HG03521 (cell line): ENCODE data around the gene PSMD10.
A peak's percentile ranks its signal among the peaks of the same experiment; 100 is the strongest.

Experiments used
- ATAC-seq: cut with Tn5 transposase; IDR thresholded peaks from one replicate; pipeline ENCODE4 v1.9.1; 2021; ENCODE audit warnings: mild to moderate bottlenecking, moderate library complexity; ENCODE audit not compliant: unreplicated experiment

The PSMD10 gene, protein sequence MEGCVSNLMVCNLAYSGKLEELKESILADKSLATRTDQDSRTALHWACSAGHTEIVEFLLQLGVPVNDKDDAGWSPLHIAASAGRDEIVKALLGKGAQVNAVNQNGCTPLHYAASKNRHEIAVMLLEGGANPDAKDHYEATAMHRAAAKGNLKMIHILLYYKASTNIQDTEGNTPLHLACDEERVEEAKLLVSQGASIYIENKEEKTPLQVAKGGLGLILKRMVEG

GRCh38 chrX:108091264-108091877 is at the start of gene PSMD10, which contains the start of gene ATG4A:
Gene PSMD10 (minus strand): TSS chrX:108091542. CDS start chrX:108091520, 22 bp downstream.
Gene ATG4A (plus strand): TSS chrX:108091778. CDS start chrX:108091827, 49 bp downstream.
- ATAC-seq: peak; percentile 96

DNA sequence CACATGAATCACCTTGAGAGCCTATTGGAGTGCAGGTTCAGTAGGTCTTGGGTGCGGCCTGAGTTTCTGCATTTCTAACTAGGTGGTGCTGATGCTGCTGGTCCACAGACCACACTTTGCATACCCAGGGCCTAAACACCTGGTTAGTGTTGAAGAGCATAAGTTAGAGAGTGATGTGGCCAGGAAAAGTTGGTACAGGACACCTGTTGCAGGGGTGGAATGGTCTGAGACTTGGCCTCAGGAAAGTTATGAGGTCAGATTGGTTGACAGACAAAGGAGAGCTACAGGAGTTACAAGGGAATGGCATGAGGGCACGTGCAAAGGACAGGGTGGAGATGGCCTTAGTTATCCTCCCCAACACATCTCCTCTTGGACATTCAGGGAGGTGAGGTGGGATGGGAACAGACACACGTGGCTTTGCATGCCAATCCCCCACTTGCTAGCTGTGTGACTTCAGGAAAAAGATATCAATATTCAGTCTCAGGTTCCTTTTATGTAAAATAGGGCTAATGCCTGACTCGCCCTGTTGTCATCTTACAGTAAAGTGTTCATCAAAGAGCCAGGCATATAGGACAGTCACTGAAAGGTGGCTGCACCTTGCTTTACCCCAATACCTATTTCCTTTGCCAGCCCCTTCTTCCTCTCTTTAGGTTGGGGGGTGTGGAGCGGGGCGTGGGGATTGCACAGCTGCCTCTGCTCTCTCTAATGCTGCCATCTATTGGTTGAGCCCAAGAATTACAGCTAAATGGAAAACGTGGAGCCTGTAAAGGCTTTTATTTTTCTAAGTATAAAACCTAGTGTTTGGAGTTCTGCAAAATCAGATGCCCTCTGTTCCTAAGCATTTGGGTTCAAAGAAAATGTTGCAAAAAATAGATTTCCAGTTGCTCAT is 47.7 kb upstream of the PSMD10 start:
- ATAC-seq: no peak

GRCh38 chrX:108134724-108135123 is 43.4 kb upstream of the PSMD10 start:
- ATAC-seq: no peak

DNA sequence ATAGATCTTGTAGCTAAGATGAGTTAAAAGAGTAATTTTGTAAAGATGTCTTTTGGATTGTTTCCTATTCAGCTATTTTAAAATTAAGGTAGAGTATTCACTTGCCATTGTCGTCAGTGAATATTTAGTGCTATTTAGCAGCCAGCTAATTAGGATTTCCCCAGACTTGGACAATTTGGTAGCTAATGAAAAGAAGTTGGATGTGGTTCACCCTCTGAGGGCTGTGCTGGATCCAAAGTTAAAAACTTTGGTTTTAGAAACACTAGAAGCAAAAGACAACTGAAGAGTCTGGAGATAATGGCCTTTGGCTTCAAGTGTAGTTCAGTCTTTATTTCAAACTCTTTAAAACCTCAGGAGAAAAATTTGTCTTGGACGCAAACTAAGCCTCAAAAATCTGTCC is 41.5 kb upstream of the PSMD10 start:
- ATAC-seq: no peak

DNA sequence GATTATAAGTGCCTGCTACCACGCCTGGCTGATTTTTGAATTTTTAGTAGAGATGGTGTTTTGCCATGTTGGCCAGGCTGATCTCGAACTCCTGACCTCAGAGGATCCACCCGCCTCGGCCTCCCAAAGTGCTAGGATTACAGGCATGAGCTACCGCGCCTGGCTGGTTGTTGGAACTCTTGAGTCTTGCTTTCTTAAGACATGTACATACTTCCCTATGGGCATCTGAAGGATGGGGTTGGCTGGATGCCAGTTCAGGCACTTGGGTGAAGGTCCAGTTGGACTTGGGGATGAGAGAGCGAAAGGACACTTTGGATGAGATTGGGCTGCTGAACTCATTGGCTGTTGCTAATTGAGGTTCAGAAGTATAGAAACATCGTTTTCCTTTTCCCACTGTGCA is 40.7 kb upstream of the PSMD10 start:
- ATAC-seq: no peak

DNA sequence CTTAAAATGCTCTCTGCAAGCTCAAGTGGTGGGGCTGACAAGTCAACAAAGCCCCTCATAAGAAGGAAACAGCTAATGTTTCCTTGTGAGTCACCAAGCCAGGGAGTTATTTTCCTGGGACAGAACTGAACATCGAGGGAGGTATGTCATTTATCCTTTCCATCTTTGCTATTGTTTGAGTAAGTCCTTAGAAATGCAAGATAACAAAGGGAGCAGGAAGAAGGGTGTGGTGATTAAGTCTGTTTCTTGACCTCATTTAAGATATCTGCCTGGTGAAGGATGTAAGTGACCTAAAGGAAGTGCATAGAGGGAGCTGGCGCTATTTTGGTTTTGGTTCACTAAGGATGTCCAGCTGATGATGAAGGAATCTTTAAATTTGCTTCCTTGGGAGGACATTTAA is 40.1 kb upstream of the PSMD10 start:
- no peak for ATAC-seq

DNA sequence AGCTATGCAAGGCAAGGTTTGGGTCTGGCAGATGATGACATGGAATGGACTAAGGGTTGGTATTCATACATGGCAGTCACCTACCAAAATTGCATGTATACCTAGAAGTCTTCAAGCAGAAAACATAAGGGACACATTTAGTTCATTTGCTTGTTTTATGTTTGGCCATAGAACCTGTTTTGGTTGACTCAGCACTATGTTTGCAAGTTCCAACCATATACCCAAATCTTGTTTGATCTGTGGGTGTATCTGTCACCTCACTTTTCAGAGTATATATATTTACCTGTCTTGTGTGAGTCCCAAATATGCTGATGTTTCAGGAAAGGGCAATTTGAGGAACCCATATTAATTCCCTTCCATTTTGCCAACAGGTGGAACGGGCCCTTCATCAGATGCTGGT is 39.5 kb upstream of the PSMD10 start:
- ATAC-seq: no peak

- ATAC-seq: no peak
Measured at GRCh38 chrX:108127152-108127551, 35.8 kb upstream of the PSMD10 start.

DNA sequence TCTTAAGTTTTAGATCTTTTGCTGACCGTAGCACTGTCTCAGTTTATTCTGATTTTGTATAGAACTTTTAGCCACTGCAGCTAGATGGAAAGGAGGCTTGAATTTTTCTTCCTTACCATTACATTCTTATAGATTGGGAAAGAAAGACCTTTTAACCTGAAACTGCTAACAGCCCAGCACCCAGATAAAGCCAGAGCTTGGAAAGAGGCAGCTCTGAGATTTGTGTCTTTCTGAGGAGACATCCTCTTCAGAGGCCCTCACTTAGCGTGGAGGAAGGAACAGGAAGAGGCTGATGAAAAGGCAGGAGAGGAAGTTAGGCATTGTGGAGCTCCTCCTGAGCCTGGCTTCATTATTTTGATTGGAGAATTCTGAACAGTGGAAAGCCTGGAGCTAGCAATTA is 35.3 kb upstream of the PSMD10 start:
- ATAC-seq: no peak

DNA sequence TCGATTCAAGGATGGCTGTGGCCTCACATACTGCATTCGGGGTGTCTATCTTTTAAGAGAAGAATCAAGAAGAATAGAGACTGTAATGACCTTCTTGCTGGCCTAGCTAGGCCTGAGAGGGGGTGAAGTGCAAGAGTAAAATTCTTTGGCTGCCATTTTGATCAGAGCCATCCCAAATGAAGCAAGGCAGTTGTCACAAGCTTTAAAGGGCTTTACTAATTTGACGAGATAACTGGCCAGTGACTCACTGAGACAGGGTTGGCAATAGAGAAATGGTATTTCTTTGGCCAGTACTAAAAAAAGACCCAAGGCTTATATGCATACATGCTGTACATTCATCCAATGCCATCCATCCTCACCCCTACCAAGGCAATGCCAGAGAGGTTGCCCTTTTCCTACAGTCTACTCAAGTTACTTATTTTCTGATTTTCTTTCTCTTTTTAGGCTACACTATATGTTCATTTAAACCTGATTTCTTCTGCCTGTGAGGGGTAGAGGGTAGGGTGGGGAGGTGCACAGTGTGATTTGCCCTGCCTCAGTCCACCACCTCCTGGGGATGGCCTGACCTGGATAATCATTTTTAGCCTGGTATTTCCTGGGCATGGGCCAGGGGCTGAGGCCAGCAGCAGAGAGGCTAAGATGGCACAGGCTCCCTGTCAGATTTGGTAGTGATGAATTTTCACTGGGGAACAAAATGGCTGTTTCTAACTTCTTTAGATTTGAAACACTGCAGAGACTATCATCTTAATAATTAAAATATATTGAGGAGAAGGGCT is 32.4 kb upstream of the PSMD10 start:
- no peak for ATAC-seq

GRCh38 chrX:108122748-108123147 is 31.4 kb upstream of the PSMD10 start:
- ATAC-seq: no peak

GRCh38 chrX:108121291-108121690 is 29.9 kb upstream of the PSMD10 start:
- ATAC-seq: no peak

DNA sequence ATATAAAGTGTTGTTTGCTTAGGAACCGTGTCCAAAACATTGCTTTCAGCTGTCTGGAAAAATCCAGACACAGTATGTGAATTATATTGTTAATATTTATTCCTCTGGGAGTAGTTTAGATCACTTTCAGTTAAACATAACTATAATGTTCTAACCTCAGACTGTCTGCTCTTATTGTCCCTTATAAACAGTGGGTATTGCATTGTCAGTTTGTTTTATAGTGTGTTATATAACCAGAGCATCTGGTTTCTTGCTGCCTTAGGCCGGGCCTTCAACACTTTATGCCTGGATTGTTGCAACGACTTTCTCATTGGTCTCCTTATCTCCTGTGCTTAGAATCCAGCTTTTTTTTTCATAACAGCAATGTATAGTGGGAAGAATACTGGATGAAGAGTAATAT is 26.6 kb upstream of the PSMD10 start:
- no peak for ATAC-seq

DNA sequence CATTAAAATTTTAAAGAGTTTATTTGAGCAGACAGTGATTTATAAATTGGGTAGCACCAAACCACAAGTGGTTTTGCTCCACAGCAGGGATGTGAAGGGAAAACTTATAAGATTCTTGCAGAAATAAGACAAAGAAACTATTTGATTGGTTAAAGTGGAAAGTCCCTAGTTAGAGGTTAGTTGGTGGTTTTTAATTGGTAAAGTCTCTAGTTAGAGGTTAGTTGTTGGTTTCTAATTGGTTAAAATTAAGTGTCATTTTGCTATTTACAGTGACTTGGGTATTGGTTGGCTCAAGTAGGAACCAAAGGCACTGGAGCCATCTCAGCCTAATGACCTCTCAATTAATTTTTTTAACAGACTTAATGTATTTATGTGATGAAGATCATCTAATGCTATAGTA is 23.2 kb upstream of the PSMD10 start:
- ATAC-seq: no peak

GRCh38 chrX:108105473-108105872 is 14.1 kb upstream of the PSMD10 start:
- no peak for ATAC-seq

GRCh38 chrX:108097380-108097779 is 6.0 kb upstream of the PSMD10 start:
- no peak for ATAC-seq

DNA sequence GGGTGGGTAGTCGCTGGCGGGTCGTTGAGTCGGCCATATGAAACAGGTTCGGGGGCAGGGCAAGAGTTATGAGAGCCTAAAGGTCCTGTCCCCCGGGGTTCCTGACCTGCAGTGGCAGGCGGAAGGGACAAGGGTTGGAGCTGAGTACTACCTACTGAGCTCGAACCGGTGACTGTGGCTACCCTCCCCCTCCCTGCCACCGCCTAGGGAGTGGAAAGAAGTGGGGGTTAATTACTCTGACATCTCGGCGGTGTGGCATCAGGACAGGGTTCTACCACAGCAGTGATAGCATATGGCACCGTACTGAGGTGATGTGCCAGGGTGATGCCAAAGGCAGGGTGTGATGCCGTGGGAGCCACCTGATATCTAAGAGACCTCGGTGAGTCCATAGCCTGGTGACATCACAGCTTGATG is 543 bp upstream of the PSMD10 start:
- peak; percentile 27 for ATAC-seq

DNA sequence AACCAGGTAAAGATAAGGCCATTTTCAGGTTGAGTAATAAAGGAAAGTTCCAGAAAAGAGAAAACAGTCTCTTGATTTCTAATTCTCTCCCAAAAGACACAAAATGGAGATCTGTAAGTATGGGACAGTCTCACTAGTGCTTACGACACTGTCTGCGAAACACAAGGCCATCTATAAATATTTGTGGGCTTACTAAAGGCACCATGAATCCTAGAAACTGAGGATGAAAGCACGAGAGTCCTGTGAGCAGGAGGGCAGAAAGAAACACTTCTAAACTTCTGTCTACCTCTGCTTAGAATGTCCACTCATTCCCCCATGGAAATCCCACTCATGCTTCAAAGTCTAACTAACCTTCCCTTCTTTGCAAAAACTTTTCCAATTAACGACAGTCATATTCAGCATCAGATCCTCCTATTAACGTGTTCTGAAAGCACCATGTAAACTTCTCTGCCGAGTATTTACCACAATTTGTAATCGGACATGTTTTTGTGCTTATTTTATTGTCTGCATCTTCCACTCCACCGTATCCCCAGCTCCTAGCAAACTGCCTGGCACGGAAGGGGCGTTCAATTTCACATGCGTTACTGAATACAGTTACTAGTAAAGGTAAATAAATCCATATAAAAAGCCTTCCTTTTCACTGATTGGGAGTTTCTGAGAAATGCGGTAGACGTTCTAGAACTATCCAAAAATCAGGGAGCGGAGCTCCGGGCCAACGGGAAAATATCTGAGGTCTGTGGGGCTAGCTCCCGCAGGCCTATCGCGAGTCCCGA is 665 bp downstream of the PSMD10 start:
- no peak for ATAC-seq

DNA sequence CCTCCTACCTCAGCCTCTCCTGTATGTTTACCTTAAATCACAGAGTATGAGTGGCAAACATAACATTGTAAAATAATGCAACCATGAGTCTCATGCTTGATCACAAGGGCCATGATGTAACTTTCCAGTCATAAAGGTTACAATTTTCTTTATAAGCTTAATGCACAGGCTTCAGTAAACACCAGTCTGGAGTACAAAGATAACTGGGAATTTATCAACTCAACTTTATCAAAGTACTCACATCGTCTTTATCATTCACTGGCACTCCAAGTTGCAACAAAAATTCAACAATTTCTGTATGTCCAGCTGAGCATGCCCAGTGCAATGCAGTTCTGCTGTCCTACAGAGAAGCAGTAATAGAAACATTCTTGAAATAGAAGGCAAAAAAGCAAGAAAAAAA is 2.8 kb downstream of the PSMD10 start:
- ATAC-seq: no peak

DNA sequence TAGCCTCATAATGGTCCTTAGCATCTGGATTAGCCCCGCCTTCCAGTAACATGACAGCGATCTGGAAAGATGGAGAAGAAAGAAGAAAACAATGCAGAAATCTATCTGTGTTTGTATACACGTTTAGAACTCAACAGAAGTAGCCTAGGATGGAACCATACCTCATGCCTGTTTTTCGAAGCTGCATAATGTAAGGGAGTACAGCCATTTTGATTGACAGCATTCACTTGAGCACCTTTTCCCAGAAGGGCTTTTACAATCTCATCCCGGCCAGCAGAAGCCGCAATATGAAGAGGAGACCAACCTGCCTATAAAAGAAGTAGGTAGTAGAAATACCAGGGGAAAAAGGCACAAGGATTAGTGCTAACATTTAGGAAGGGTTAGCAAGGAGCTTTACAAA is 3.5 kb downstream of the PSMD10 start:
- ATAC-seq: no peak
